ENCODE results near the gene NGLY1.

The NGLY1 gene

GRCh38 chr3:25782938-25783660 is at the start of gene NGLY1:
TSS of gene NGLY1 (minus strand) at chr3:25783443. CDS start at chr3:25783390, 53 bp downstream.
- peak; percentile 78 for DNase-seq

- peak; percentile 19 for DNase-seq
These were observed 48.3 kb upstream of the NGLY1 start for GRCh38 chr3:25831578-25831977.

- DNase-seq = no peak
These were observed 47.4 kb upstream of the NGLY1 start for GRCh38 chr3:25830373-25831280.

GRCh38 chr3:25826510-25826909 is 43.3 kb upstream of the NGLY1 start:
- DNase-seq = no peak

GRCh38 chr3:25823314-25823713 is 40.1 kb upstream of the NGLY1 start:
- DNase-seq = no peak

- DNase-seq = no peak
These were observed 38.7 kb upstream of the NGLY1 start for GRCh38 chr3:25821746-25822573.

- DNase-seq = no peak
These were observed 37.7 kb upstream of the NGLY1 start for GRCh38 chr3:25820816-25821486.

- DNase-seq = peak; percentile 88
These were observed 37.1 kb upstream of the NGLY1 start for GRCh38 chr3:25820366-25820765.

GRCh38 chr3:25818335-25818734 is 35.1 kb upstream of the NGLY1 start:
- no peak for DNase-seq

GRCh38 chr3:25817638-25818037 is 34.4 kb upstream of the NGLY1 start:
- no peak for DNase-seq

GRCh38 chr3:25817107-25817506 is 33.9 kb upstream of the NGLY1 start:
- no peak for DNase-seq

GRCh38 chr3:25812644-25813043 is 29.4 kb upstream of the NGLY1 start:
- no peak for DNase-seq

GRCh38 chr3:25804676-25805075 is 21.4 kb upstream of the NGLY1 start:
- DNase-seq = no peak

- DNase-seq = no peak
These were observed 20.6 kb upstream of the NGLY1 start for GRCh38 chr3:25803833-25804232.

GRCh38 chr3:25801786-25802185 is 18.5 kb upstream of the NGLY1 start:
- DNase-seq = no peak

- peak; percentile 89 for DNase-seq
These were observed 6.6 kb upstream of the NGLY1 start, which contains the start of gene OXSM for GRCh38 chr3:25789596-25790556. TSS of gene OXSM (plus strand) at chr3:25790090. CDS start at chr3:25791021, 931 bp downstream.

GRCh38 chr3:25789209-25789595 is 6.0 kb upstream of the NGLY1 start:
- no peak for DNase-seq

GRCh38 chr3:25787689-25788088 is 4.4 kb upstream of the NGLY1 start:
- DNase-seq = no peak

- no peak for DNase-seq
These were observed 2.6 kb upstream of the NGLY1 start for GRCh38 chr3:25785826-25786225.

GRCh38 chr3:25784971-25785370 is 1.7 kb upstream of the NGLY1 start:
- DNase-seq = no peak

Data from fibroblast of skin of right quadriceps (primary cell).